ENCODE data around the gene ZNF568. TPM values are rescaled to one million over a fixed set of nuclear protein-coding genes. Genes with fewer than 3 reads are reported as not detected.

The ZNF568 gene
- total RNA-seq, 2 experiments from 2014 or later = 0.13 TPM; not detected in 1

GRCh38 chr19:36963280-36963679, 47.1 kb downstream of the ZNF568 start:
- H3K27ac ChIP-seq (ENCODE audit: low read depth, low read length, poor library complexity, severe bottlenecking) = no peak overlapping the region
- no peaks in the 10 kb centered on the region for H3K4me1 ChIP-seq (ENCODE audit: insufficient read depth, low read length, poor library complexity, severe bottlenecking)
- CTCF ChIA-PET (ENCODE audit: unreplicated experiment) = no interaction called here
- no TSS peak for BruUV-seq (replicated peaks)
- H2AFZ ChIP-seq (ENCODE audit: low read length) = no peak overlapping the region
- H3K79me2 ChIP-seq (ENCODE audit: insufficient read depth, low read depth, low read length) = no peaks in the 10 kb centered on the region
- H3K36me3 ChIP-seq (ENCODE audit: insufficient read depth, low read length) = no peaks in the 10 kb centered on the region
- H3K4me3 ChIP-seq (ENCODE audit: low read depth, low read length, poor library complexity, severe bottlenecking) = no peak overlapping the region
- peaks cover 6% of the 10 kb centered on the region; the same call in 1 of the 2 replicates for H3K9me3 ChIP-seq (ENCODE audit: low read length)
- intact Hi-C loops (cut with micrococcal nuclease; ENCODE audit: unreplicated experiment) = no loop called here
- POLR2A ChIA-PET = no interaction called here
- no peak overlapping the region for H3K4me2 ChIP-seq (ENCODE audit: low read length)
- no peak for DNase-seq (ENCODE audit: low spot score)
- TF ChIP-seq, protein P1, sequence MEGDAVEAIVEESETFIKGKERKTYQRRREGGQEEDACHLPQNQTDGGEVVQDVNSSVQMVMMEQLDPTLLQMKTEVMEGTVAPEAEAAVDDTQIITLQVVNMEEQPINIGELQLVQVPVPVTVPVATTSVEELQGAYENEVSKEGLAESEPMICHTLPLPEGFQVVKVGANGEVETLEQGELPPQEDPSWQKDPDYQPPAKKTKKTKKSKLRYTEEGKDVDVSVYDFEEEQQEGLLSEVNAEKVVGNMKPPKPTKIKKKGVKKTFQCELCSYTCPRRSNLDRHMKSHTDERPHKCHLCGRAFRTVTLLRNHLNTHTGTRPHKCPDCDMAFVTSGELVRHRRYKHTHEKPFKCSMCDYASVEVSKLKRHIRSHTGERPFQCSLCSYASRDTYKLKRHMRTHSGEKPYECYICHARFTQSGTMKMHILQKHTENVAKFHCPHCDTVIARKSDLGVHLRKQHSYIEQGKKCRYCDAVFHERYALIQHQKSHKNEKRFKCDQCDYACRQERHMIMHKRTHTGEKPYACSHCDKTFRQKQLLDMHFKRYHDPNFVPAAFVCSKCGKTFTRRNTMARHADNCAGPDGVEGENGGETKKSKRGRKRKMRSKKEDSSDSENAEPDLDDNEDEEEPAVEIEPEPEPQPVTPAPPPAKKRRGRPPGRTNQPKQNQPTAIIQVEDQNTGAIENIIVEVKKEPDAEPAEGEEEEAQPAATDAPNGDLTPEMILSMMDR (conservative IDR thresholded peaks at IDR 0.05; ENCODE audit: low read length) = no peak
- no peak for TF ChIP-seq EZH2phosphoT487 (IDR thresholded peaks at IDR 0.05; ENCODE audit: borderline replicate concordance, low read depth, low read length)
- H3K9me2 ChIP-seq (ENCODE audit: insufficient read depth, low read length) = no peaks in the 10 kb centered on the region
- H4K20me1 ChIP-seq (ENCODE audit: insufficient read depth, low read length) = no peaks in the 10 kb centered on the region

DNA sequence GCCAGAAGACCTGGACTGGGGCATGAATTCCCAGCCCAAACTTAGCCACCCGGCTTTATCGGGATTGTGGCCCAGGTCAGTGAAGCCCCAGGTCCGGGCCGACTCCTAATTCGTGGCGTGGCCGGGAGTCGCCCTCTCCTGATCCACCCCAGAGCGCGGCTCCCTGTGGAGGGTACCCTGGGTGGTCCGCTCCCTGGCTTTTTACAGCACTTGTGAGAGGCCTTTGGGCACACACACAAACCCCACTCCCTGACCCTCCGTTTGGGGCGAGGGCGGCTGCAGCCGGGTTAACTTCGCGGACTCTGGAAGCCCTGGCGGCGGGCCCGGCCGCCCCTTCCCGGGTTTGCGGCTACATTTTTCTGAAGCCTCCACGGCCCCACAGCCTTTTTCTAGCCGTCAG, 56.4 kb downstream of the ZNF568 start:
- no TSS peak for BruUV-seq (replicated peaks)
- ChIA-PET CTCF (ENCODE audit: unreplicated experiment) (no interaction called here), POLR2A (no interaction called here)
- no peak for DNase-seq (ENCODE audit: low spot score)
- TF ChIP-seq, protein P1 (conservative IDR thresholded peaks at IDR 0.05; ENCODE audit: low read length) = no peak
- H3K27ac ChIP-seq (ENCODE audit: low read depth, low read length, poor library complexity, severe bottlenecking) = no peak overlapping the region
- H3K4me1 ChIP-seq (ENCODE audit: insufficient read depth, low read length, poor library complexity, severe bottlenecking) = no peaks in the 10 kb centered on the region
- H3K4me3 ChIP-seq (ENCODE audit: low read depth, low read length, poor library complexity, severe bottlenecking) = no peak overlapping the region
- intact Hi-C loops (cut with micrococcal nuclease; ENCODE audit: unreplicated experiment) = no loop called here
- no peaks in the 10 kb centered on the region for H3K9me3 ChIP-seq (ENCODE audit: low read length)
- H3K79me2 ChIP-seq (ENCODE audit: insufficient read depth, low read depth, low read length) = no peaks in the 10 kb centered on the region
- H3K36me3 ChIP-seq (ENCODE audit: insufficient read depth, low read length) = no peaks in the 10 kb centered on the region
- no peaks in the 10 kb centered on the region for H4K20me1 ChIP-seq (ENCODE audit: insufficient read depth, low read length)
- no peaks in the 10 kb centered on the region for H3K9me2 ChIP-seq (ENCODE audit: insufficient read depth, low read length)
- H2AFZ ChIP-seq (ENCODE audit: low read length) = no peak overlapping the region
- H3K4me2 ChIP-seq (ENCODE audit: low read length) = no peak overlapping the region

DNA sequence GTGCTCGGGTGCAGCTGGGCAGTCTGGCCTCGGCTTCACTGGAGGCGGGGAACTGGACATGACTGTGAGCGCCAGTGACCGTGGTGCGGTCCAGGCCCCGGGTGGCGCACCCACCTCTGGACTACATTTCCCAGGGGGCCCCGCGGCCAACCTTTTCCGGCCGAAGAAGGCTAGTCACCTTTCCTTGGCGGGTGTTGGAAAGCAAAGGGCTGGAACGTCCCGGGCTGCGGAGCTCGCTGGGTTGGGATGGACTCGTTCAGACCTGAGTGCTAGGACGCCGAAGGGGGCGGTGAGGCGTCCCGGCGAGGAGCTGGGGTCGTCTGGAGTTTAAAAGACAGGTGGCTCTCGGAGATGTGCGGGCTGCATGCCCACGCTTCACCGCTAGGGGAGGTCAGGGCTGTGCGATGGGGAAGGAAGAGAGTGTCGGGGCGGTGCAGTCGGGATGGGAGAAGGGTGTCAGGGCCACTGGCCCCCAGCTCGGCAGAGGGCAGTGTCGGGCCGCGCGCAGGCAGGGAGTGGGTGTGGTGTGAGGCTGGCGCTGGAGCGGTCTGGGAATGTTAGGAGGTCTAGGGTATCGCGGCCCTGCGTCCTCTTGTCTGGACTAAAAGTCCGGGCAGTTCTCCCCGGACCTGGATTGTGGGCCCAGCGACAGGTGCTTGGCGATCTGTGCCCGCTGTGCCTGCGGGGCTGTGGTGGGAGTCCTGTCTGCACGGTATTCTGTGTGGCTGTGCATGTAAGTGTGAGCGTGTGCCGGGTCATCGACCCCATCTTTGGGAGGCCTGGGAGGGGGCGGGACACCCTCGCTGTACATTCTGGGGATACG, 57.1 kb downstream of the ZNF568 start:
- no peaks in the 10 kb centered on the region for H3K9me3 ChIP-seq (ENCODE audit: low read length)
- no peaks in the 10 kb centered on the region for H3K79me2 ChIP-seq (ENCODE audit: insufficient read depth, low read depth, low read length)
- H3K4me2 ChIP-seq (ENCODE audit: low read length) = no peak overlapping the region
- no peak overlapping the region for H3K27ac ChIP-seq (ENCODE audit: low read depth, low read length, poor library complexity, severe bottlenecking)
- CTCF ChIA-PET (ENCODE audit: unreplicated experiment) = no interaction called here
- no peak overlapping the region for H2AFZ ChIP-seq (ENCODE audit: low read length)
- DNase-seq (ENCODE audit: low spot score) = no peak
- no TSS peak for BruUV-seq (replicated peaks)
- H3K4me1 ChIP-seq (ENCODE audit: insufficient read depth, low read length, poor library complexity, severe bottlenecking) = no peaks in the 10 kb centered on the region
- POLR2A ChIA-PET = no interaction called here
- no peaks in the 10 kb centered on the region for H3K9me2 ChIP-seq (ENCODE audit: insufficient read depth, low read length)
- no peak overlapping the region for H3K4me3 ChIP-seq (ENCODE audit: low read depth, low read length, poor library complexity, severe bottlenecking)
- H3K36me3 ChIP-seq (ENCODE audit: insufficient read depth, low read length) = no peaks in the 10 kb centered on the region
- H4K20me1 ChIP-seq (ENCODE audit: insufficient read depth, low read length) = no peaks in the 10 kb centered on the region
- TF ChIP-seq, protein P1 (conservative IDR thresholded peaks at IDR 0.05; ENCODE audit: low read length) = no peak
- intact Hi-C loops (cut with micrococcal nuclease; ENCODE audit: unreplicated experiment) = no loop called here
